SU-DHL-6 (cell line): Measurements from ENCODE around the gene PLCB2.

Experiments used
- H2AFZ ChIP-seq: fragments of 200-600 bp; sonication (generic); 2 replicates; pipeline ENCODE4 v1.6.1; 2014; ENCODE audit warnings: low read depth, mild to moderate bottlenecking, moderate library complexity, mixed read lengths, antibody characterized with exemption, low read length; ENCODE audit not compliant: severe bottlenecking
- H3F3A ChIP-seq: fragments of 200-600 bp; shearing (Covaris generic); 2 replicates; pipeline ENCODE4 v1.6.0; 2016; ENCODE audit warnings: antibody characterized with exemption, mild to moderate bottlenecking; ENCODE audit not compliant: insufficient read depth
- H3K27ac ChIP-seq: fragments of 200-600 bp; sonication (generic); 2 replicates; pipeline ENCODE4 v1.5.1; 2016; ENCODE audit warnings: low read depth, mild to moderate bottlenecking, low read length, moderate library complexity, mixed read lengths
- H3K27me3 ChIP-seq: fragments of 200-600 bp; sonication (generic), shearing (Covaris generic); 2 replicates; pipeline ENCODE4 v1.6.0; 2014; ENCODE audit warnings: mild to moderate bottlenecking, low read length
- H3K36me3 ChIP-seq: fragments of 200-600 bp; sonication (generic); 2 replicates; pipeline ENCODE4 v1.6.1; 2014; ENCODE audit warnings: mild to moderate bottlenecking, low read length, mixed read lengths
- H3K4me2 ChIP-seq: fragments of 300-600, 200-600 bp; shearing (Covaris generic), sonication (generic); 2 replicates; pipeline ENCODE4 v1.6.0; 2014; ENCODE audit warnings: low read length, low read depth, mild to moderate bottlenecking; ENCODE audit not compliant: poor library complexity, severe bottlenecking
- H3K4me3 ChIP-seq: fragments of 200-600 bp; sonication (generic); 2 replicates; pipeline ENCODE4 v1.5.1; 2014; ENCODE audit warnings: antibody characterized with exemption, low read length, mild to moderate bottlenecking, mixed read lengths; ENCODE audit not compliant: insufficient read depth, poor library complexity, severe bottlenecking
- H3K79me2 ChIP-seq: fragments of 200-600 bp; sonication (generic); 2 replicates; pipeline ENCODE4 v1.6.1; 2014; ENCODE audit warnings: mild to moderate bottlenecking, low read length, moderate library complexity; ENCODE audit not compliant: insufficient read depth
- H3K9ac ChIP-seq: fragments of 200-600 bp; sonication (generic); 2 replicates; pipeline ENCODE4 v1.7.0; 2014; ENCODE audit warnings: mild to moderate bottlenecking, low read length
- H3K9me2 ChIP-seq: fragments of 200-600 bp; sonication (generic); replicated peaks from 2 replicates; pipeline ENCODE4 v1.6.1; 2014; ENCODE audit warnings: low read length; ENCODE audit not compliant: insufficient read depth
- H3K9me3 ChIP-seq: fragments of 200-600 bp; sonication (generic); 2 replicates; pipeline ENCODE4 v1.6.1; 2014; ENCODE audit warnings: low read length, mixed read lengths; ENCODE audit not compliant: insufficient read depth
- H4K20me1 ChIP-seq: fragments of 200-600 bp; sonication (generic); 2 replicates; pipeline ENCODE4 v1.6.1; 2014; ENCODE audit warnings: low read depth, mild to moderate bottlenecking, antibody characterized with exemption, low read length, moderate library complexity, mixed read lengths
- EZH2phosphoT487 ChIP-seq: fragments of 200-600 bp; sonication (generic), shearing (Covaris generic); conservative IDR thresholded peaks from 2 replicates; pipeline ENCODE4 v1.6.1; 2018; ENCODE audit warnings: mild to moderate bottlenecking, antibody characterized with exemption, low read length, moderate library complexity, mixed read lengths
- TF ChIP-seq, protein P1 (sequence below): fragments of 200-600 bp; sonication (generic); IDR thresholded peaks from one replicate; pipeline ENCODE4 v1.5.1; 2017; ENCODE audit warnings: antibody characterized with exemption, mild to moderate bottlenecking, low read length, moderate library complexity; ENCODE audit not compliant: insufficient read depth, poor library complexity, severe bottlenecking

Gene PLCB2

DNA sequence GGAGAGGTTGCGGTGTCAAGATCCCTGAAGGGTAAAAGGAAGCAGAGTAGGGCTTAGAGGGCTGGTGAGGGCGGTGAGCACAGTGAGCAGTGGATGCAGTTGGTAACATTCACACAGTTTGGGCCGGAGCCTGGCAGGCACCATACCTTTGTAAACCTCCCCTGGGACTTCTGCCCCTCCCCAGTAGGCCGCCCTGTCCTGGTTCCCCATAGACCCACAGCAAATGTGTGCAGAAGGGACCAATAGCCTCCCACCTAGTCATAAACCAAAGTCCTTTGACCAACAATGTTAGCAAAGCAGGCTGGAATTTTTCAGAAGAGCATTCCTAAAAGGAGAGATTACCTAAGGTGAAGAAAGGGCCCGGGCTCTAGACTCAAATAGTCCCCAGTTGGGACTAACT is 41.4 kb upstream of the PLCB2 start:
- Histone ChIP-seq H3K27me3 (no peaks in the 10 kb centered on the region), H2AFZ (no peak overlapping the region), H3K9me2 (no peaks in the 10 kb centered on the region), H3K4me2 (no peak overlapping the region), H3K27ac (no peak overlapping the region), H3K9me3 (no peaks in the 10 kb centered on the region), H3K9ac (no peak overlapping the region), H3K4me3 (no peak overlapping the region), H4K20me1 (no peaks in the 10 kb centered on the region), H3K79me2 (no peaks in the 10 kb centered on the region), H3K36me3 (no peaks in the 10 kb centered on the region), H3F3A (no peaks in the 10 kb centered on the region)
- TF ChIP-seq, protein P1, sequence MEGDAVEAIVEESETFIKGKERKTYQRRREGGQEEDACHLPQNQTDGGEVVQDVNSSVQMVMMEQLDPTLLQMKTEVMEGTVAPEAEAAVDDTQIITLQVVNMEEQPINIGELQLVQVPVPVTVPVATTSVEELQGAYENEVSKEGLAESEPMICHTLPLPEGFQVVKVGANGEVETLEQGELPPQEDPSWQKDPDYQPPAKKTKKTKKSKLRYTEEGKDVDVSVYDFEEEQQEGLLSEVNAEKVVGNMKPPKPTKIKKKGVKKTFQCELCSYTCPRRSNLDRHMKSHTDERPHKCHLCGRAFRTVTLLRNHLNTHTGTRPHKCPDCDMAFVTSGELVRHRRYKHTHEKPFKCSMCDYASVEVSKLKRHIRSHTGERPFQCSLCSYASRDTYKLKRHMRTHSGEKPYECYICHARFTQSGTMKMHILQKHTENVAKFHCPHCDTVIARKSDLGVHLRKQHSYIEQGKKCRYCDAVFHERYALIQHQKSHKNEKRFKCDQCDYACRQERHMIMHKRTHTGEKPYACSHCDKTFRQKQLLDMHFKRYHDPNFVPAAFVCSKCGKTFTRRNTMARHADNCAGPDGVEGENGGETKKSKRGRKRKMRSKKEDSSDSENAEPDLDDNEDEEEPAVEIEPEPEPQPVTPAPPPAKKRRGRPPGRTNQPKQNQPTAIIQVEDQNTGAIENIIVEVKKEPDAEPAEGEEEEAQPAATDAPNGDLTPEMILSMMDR = no peak
- no peak for TF ChIP-seq EZH2phosphoT487

DNA sequence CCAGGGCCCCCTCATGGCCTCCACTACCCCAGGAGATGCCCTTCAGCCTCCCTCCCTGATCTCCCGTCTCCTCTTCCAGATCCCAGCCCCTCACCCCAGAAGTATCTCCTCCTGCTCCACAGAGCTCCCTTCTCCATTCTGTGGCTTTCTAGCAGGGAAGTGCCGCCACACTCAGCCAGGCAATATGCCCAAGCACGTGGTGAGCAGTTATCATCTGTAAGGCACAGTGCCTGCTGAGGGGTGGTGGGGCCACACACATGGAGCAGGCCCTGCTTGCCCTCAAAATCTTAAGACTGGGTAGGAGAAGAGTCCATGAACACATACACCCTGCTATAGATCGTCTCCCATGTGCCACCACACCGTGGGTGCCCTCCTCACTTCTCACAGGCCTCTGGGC is 40.7 kb upstream of the PLCB2 start:
- Histone ChIP-seq H3K9me2 (no peaks in the 10 kb centered on the region), H2AFZ (no peak overlapping the region), H3K36me3 (no peaks in the 10 kb centered on the region), H3K27ac (no peak overlapping the region), H3K4me2 (no peak overlapping the region), H4K20me1 (no peaks in the 10 kb centered on the region), H3K9me3 (no peaks in the 10 kb centered on the region), H3K4me3 (no peak overlapping the region), H3K79me2 (no peaks in the 10 kb centered on the region), H3K9ac (no peak overlapping the region), H3F3A (no peaks in the 10 kb centered on the region), H3K27me3 (no peaks in the 10 kb centered on the region)
- no peak for TF ChIP-seq EZH2phosphoT487
- TF ChIP-seq, protein P1 = no peak

DNA sequence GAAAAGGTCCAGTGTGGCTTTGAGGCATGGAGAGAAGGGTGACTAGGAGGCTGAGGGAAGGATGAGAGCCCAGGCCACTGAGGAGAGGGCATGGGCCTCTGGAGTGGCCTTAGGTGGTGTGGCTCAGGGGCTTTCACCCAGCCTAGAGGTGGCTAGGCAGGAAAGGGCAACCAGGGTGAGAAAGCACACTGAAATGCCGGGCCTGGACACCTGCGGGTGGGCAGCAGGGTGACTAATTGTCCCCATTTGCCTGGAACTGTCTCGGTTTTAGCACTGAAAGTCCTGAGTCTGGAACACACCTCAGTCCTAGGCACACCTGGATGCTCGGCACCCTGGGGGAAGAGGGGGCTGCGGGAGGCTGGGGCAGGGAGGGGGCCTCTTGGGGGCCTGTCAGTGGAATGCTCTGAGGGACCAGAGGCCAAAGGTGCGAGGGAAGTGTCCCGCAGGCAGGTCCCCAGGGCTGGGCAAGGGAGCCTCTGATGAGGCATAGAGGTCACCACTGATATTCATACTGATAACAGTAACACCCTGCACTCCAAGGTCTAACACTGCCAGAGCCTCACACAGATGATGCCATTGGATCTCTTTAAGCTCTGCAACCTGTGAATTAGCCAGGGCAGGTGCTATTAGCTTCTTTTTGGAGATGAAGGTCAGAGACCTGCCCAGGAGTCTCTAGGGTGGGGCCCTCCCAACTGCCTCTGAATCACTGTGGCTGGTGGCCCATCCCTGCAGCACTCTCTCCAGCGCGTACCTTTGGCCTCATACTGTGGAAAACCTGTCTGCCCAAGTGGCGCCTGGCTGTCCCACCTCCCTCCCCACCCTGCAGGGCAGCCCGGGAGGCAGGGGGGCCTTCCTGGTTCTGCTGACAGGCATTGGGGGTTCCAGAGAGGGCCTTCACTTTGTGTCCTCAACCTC is 40.1 kb upstream of the PLCB2 start:
- H3K4me3 ChIP-seq = no peak overlapping the region
- H3K27ac ChIP-seq = no peak overlapping the region
- no peak overlapping the region for H3K4me2 ChIP-seq
- no peaks in the 10 kb centered on the region for H3K9me3 ChIP-seq
- no peaks in the 10 kb centered on the region for H3K27me3 ChIP-seq
- H3K9me2 ChIP-seq = no peaks in the 10 kb centered on the region
- no peaks in the 10 kb centered on the region for H3K79me2 ChIP-seq
- no peak overlapping the region for H3K9ac ChIP-seq
- H3K36me3 ChIP-seq = no peaks in the 10 kb centered on the region
- TF ChIP-seq, protein P1 = no peak
- no peak for TF ChIP-seq EZH2phosphoT487
- H2AFZ ChIP-seq = no peak overlapping the region
- no peaks in the 10 kb centered on the region for H3F3A ChIP-seq
- H4K20me1 ChIP-seq = no peaks in the 10 kb centered on the region
